ENCODE measurements around the gene NR3C2.

Gene NR3C2

DNA sequence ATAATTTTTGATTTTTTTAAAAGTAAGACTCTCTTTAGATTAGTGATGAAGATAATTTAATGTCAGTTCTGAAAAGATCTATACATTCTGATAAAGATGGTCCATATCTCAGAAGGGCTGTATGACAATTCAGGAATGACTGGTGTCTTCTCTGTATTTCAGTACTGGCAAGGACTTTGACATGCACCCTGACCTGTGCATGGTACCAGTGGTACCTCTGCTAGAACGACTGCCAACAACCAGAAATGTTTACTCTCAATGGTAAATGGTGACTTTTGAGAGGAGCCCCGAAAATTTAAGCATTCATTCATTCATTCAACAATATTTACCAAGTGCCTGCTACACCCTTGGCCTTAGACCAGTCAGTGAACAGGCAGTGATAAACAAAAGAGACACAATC is 4.8 kb downstream of the NR3C2 start:
- Histone ChIP-seq H3K4me1 (ENCODE audit: insufficient read depth, low read length, severe bottlenecking) (peaks cover 9% of the 10 kb centered on the region), H4K20me1 (ENCODE audit: insufficient read depth, low read length) (no peaks in the 10 kb centered on the region), H3K27me3 (ENCODE audit: insufficient read depth, low read length) (no peaks in the 10 kb centered on the region), H3K4me3 (ENCODE audit: low read depth, low read length, poor library complexity, severe bottlenecking) (no peak overlapping the region), H3K9me3 (ENCODE audit: low read length) (no peaks in the 10 kb centered on the region), H3F3A (ENCODE audit: insufficient read depth, low read length) (no peaks in the 10 kb centered on the region), H3K4me2 (ENCODE audit: low read length) (no peak overlapping the region), H3K27ac (ENCODE audit: low read depth, low read length, poor library complexity, severe bottlenecking) (no peak overlapping the region), H3K36me3 (ENCODE audit: insufficient read depth, low read length) (no peaks in the 10 kb centered on the region), H3K9ac (ENCODE audit: low read length) (no peak overlapping the region), H3K79me2 (ENCODE audit: insufficient read depth, low read length) (peaks cover 16% of the 10 kb centered on the region), H3K9me2 (ENCODE audit: low read depth, low read length) (no peaks in the 10 kb centered on the region), H2AFZ (ENCODE audit: low read length) (no peak overlapping the region)
- no peak for TF ChIP-seq EZH2 (IDR thresholded peaks at IDR 0.05; ENCODE audit: borderline replicate concordance, low read length)
- TF ChIP-seq, protein P1, sequence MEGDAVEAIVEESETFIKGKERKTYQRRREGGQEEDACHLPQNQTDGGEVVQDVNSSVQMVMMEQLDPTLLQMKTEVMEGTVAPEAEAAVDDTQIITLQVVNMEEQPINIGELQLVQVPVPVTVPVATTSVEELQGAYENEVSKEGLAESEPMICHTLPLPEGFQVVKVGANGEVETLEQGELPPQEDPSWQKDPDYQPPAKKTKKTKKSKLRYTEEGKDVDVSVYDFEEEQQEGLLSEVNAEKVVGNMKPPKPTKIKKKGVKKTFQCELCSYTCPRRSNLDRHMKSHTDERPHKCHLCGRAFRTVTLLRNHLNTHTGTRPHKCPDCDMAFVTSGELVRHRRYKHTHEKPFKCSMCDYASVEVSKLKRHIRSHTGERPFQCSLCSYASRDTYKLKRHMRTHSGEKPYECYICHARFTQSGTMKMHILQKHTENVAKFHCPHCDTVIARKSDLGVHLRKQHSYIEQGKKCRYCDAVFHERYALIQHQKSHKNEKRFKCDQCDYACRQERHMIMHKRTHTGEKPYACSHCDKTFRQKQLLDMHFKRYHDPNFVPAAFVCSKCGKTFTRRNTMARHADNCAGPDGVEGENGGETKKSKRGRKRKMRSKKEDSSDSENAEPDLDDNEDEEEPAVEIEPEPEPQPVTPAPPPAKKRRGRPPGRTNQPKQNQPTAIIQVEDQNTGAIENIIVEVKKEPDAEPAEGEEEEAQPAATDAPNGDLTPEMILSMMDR (IDR thresholded peaks at IDR 0.05; ENCODE audit: low read length), result no peak

DNA sequence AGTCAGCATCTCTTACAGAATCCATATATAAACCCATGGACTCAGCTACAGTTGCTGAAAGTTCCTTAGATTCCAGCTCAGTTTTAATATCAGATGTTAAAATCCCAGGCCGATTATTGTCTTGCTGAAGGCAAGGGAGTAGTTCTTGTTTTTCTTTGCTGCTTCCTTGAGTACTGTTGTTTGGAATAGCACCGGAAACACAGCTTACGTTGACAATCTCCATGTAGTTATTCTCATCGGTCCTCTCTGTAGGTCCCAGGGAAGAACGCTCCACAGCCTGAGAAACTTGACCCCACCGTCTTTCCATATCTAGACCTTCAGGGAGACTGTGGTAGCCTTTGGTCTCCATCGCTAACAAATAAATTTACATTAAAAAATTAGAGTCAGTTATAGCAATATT is 5.7 kb downstream of the NR3C2 start:
- peaks cover 16% of the 10 kb centered on the region for H3K79me2 ChIP-seq (ENCODE audit: insufficient read depth, low read length)
- peaks cover 10% of the 10 kb centered on the region for H3K4me1 ChIP-seq (ENCODE audit: insufficient read depth, low read length, severe bottlenecking)
- H3K27me3 ChIP-seq (ENCODE audit: insufficient read depth, low read length), result no peaks in the 10 kb centered on the region
- H2AFZ ChIP-seq (ENCODE audit: low read length), result no peak overlapping the region
- no peaks in the 10 kb centered on the region for H3K36me3 ChIP-seq (ENCODE audit: insufficient read depth, low read length)
- H3K4me2 ChIP-seq (ENCODE audit: low read length), result no peak overlapping the region
- no peaks in the 10 kb centered on the region for H3F3A ChIP-seq (ENCODE audit: insufficient read depth, low read length)
- no peak overlapping the region for H3K9ac ChIP-seq (ENCODE audit: low read length)
- H3K9me2 ChIP-seq (ENCODE audit: low read depth, low read length), result no peaks in the 10 kb centered on the region
- no peaks in the 10 kb centered on the region for H3K9me3 ChIP-seq (ENCODE audit: low read length)
- no peak overlapping the region for H3K4me3 ChIP-seq (ENCODE audit: low read depth, low read length, poor library complexity, severe bottlenecking)
- no peak overlapping the region for H3K27ac ChIP-seq (ENCODE audit: low read depth, low read length, poor library complexity, severe bottlenecking)
- no peaks in the 10 kb centered on the region for H4K20me1 ChIP-seq (ENCODE audit: insufficient read depth, low read length)
- TF ChIP-seq, protein P1 (IDR thresholded peaks at IDR 0.05; ENCODE audit: low read length), result no peak
- TF ChIP-seq EZH2 (IDR thresholded peaks at IDR 0.05; ENCODE audit: borderline replicate concordance, low read length), result no peak

DNA sequence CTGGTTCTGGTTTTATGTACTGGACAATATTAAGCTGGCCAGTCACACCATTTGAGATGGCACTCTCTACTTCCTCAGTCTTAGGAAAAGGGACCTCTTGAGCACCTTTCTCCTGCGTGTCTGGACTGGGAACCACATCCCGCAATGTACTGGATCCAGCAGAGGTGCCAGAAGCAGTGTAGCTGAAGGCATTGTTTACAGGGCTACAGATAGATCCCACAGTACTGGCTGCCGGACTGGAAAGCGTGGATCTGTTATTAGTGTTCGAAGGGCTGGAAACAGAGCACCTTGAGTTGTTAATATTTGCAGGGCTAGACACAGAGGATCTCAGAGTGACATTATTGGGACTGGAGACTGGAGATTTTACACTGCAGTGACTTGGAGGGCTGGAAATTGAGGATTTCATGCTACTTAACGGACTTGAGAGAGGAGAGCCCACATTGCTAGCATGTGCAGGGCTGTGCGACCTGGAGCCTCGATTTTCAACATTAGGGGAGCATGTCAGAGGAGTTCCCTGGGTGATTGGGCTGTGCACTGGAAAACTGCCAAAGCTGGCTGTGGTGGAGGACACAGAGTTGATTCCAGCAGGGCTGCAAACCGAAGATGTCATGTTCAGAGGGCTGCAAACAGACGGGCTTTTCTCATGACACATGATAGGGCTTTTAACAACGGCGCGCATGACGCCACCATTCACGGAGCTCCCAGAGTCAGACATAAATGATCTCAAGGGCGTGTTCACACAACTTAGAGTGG is 6.4 kb downstream of the NR3C2 start:
- no peaks in the 10 kb centered on the region for H3K27me3 ChIP-seq (ENCODE audit: insufficient read depth, low read length)
- H3F3A ChIP-seq (ENCODE audit: insufficient read depth, low read length), result no peaks in the 10 kb centered on the region
- no peaks in the 10 kb centered on the region for H3K9me3 ChIP-seq (ENCODE audit: low read length)
- H3K36me3 ChIP-seq (ENCODE audit: insufficient read depth, low read length), result no peaks in the 10 kb centered on the region
- no peak overlapping the region for H3K4me2 ChIP-seq (ENCODE audit: low read length)
- H3K4me3 ChIP-seq (ENCODE audit: low read depth, low read length, poor library complexity, severe bottlenecking), result no peak overlapping the region
- H4K20me1 ChIP-seq (ENCODE audit: insufficient read depth, low read length), result no peaks in the 10 kb centered on the region
- peaks cover 15% of the 10 kb centered on the region for H3K4me1 ChIP-seq (ENCODE audit: insufficient read depth, low read length, severe bottlenecking)
- no peak for TF ChIP-seq EZH2 (IDR thresholded peaks at IDR 0.05; ENCODE audit: borderline replicate concordance, low read length)
- TF ChIP-seq, protein P1 (IDR thresholded peaks at IDR 0.05; ENCODE audit: low read length), result no peak
- H3K9me2 ChIP-seq (ENCODE audit: low read depth, low read length), result no peaks in the 10 kb centered on the region
- no peak overlapping the region for H3K9ac ChIP-seq (ENCODE audit: low read length)
- H3K79me2 ChIP-seq (ENCODE audit: insufficient read depth, low read length), result peaks cover 12% of the 10 kb centered on the region
- H3K27ac ChIP-seq (ENCODE audit: low read depth, low read length, poor library complexity, severe bottlenecking), result no peak overlapping the region
- H2AFZ ChIP-seq (ENCODE audit: low read length), result no peak overlapping the region

Data from OCI-LY1 (cell line).